Astrocyte (in vitro differentiated cells and primary cell): ENCODE measurements around the gene CHN2.

Experiments
- CTCF ChIP-seq: IDR thresholded peaks from 2 replicates; pipeline ENCODE4 v1.5.1; 2011; ENCODE audit warnings: low read depth, mild to moderate bottlenecking, inconsistent platforms, low read length, moderate library complexity; ENCODE audit not compliant: insufficient read depth
- EZH2 ChIP-seq: IDR thresholded peaks from 2 replicates; pipeline ENCODE4 v1.6.1; 2012; ENCODE audit warnings: mild to moderate bottlenecking, low read length, inconsistent platforms; ENCODE audit not compliant: insufficient read depth

GRCh38 chr7:29247963-29248236 lies 53.3 kb downstream of the CHN2 start:
- TF ChIP-seq CTCF: no peak
- TF ChIP-seq EZH2: no peak
